ENCODE measurements around the gene HPS4.
"Not testable (repeated sequence)": the region's sequence is repeated elsewhere in the genome, so short reads cannot be mapped to it uniquely, and the experiment has no call there.

Gene HPS4

DNA sequence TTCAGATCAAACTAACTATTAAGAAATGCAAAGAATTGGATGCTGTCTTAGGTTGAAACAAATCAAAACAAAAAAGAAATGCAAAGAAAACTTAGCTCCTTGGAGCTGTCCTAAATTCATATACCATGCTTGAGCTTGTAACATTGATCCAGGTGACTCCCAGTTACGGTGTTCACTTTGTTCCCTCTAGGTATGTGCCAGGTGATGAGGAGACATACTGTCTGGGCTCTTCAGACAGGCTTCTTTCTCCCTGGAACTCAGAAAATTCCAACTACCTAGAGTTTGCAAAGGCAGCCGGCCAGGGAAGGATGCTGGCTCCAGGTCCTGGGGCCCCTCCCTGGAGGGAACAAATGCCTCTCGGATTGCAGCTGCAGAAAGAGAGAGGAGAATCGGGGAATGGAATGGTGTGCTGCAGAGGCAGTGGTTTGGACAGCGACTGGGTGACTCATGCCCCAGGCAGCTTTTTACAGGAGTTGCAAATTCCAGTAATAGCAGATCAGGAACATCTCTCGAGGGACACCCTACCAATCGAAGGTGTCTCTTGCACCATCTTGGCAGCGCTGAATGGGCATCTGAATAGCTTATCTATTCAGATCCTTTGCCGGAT, 66.8 kb downstream of the HPS4 start:
- DNase-seq (ENCODE audit: low spot score in 2 of 2): no peak
- no peaks in the 10 kb centered on the region for H3K4me1 ChIP-seq
- no peaks in the 10 kb centered on the region for H3K36me3 ChIP-seq (replicated peaks)
- peaks cover 64% of the 10 kb centered on the region for H3K27me3 ChIP-seq (ENCODE audit: low read depth)
- no peak overlapping the region for H3K4me3 ChIP-seq
- no peaks in the 10 kb centered on the region for H3K9me3 ChIP-seq
- in situ Hi-C loops (cut with MboI; ENCODE audit: low sequenced_read_pairs): no loop called here

DNA sequence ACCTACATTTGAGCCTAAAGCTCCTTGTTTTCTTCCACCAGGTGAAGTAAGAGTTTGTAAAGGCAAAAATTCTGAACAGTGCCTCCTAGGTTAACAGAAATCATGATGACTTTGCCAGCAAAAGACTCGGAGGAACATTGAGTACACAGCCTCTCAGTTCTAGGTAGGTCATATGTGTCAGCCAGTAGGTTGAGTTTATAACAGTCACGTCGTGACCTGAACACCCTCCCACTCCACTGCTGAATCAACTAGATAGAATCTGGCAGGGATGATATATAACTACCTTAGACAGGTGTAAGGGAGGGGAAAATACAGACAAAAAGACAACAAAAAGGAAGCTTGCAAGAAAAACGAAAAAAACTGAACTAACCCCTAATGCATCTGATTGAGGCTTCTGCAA, 67.3 kb downstream of the HPS4 start:
- no peaks in the 10 kb centered on the region for H3K4me1 ChIP-seq
- H3K4me3 ChIP-seq: no peak overlapping the region
- no peaks in the 10 kb centered on the region for H3K36me3 ChIP-seq (replicated peaks)
- DNase-seq (ENCODE audit: low spot score in 2 of 2): no peak
- in situ Hi-C loops (cut with MboI; ENCODE audit: low sequenced_read_pairs): no loop called here
- H3K27me3 ChIP-seq (ENCODE audit: low read depth): peaks cover 69% of the 10 kb centered on the region
- no peaks in the 10 kb centered on the region for H3K9me3 ChIP-seq

DNA sequence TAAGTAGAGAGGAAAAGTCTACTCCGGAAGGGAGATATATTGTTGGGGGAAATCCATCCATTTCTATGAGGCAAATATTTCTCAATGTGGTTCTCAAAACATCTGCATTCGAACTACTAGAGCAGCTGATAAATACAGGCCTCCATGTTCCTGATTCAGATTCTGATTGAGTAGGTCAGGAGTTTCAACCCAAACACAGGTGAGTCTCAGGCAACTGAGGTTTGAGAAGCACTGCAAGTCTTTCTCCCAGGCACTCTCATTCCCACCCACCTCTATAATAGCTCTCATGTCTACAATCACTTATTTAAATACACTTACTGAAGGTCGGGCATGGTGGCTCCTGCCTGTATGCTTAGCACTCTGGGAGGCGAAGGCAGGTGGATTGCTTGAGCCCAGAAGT, 69.2 kb downstream of the HPS4 start:
- Histone ChIP-seq H3K27me3 (ENCODE audit: low read depth) (peaks cover 64% of the 10 kb centered on the region), H3K4me3 (no peak overlapping the region), H3K36me3 (replicated peaks) (no peaks in the 10 kb centered on the region), H3K4me1 (no peaks in the 10 kb centered on the region), H3K9me3 (no peaks in the 10 kb centered on the region)
- DNase-seq (ENCODE audit: low spot score in 2 of 2): no peak
- in situ Hi-C loops (cut with MboI; ENCODE audit: low sequenced_read_pairs): no loop called here

DNA sequence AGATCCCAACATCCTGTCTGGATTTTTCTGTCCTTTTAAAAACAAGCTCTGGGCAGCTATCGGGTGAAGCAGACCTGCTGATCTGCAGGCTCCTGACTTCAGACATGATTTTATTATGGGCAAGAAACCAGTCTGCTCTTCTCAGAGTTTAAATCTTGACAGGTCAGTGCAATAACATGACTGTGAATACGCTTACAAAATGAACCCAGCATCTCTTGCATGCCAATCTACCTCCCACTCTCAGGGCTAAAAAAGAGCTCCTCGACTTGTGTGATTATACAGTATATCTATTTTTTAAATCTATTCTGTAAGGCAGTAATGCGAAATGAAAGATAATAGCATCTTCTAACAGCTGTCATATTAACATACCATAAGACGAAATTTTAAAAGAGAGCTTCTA, 73.2 kb downstream of the HPS4 start:
- Histone ChIP-seq H3K27me3 (ENCODE audit: low read depth) (peaks cover 46% of the 10 kb centered on the region), H3K4me1 (no peaks in the 10 kb centered on the region), H3K36me3 (replicated peaks) (no peaks in the 10 kb centered on the region), H3K4me3 (no peak overlapping the region), H3K9me3 (no peaks in the 10 kb centered on the region)
- no peak for DNase-seq (ENCODE audit: low spot score in 2 of 2)
- in situ Hi-C loops (cut with MboI; ENCODE audit: low sequenced_read_pairs): no loop called here

DNA sequence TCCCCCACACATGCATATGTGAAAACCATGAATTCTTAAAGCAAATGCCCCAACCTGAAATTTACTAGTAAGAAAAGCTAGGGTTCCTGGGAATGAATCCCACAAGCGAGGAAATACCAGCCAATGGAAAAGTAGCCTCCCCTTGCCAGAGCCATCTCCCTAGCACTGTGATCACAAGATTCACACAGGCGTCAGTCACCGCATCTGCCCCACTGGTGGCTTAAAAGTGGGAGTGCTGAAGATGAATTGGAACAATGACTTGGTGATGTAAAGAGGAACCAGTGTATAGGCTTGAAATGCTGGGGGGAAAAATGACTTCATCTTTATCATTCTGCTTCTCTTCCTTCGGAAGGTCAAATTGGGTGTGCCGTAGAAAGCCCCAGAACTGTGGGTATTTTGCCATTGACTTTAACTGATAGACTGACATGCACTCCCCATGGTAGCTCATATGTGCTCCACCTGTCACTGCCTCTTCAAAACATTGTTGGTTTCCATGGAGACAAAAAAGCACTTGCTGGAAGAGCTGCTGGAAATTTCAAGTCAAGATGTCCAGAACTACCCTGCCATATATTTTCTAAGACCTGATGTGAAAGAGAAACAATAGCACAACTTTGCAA, 73.8 kb downstream of the HPS4 start:
- in situ Hi-C loops (cut with MboI; ENCODE audit: low sequenced_read_pairs): no loop called here
- H3K4me1 ChIP-seq: no peaks in the 10 kb centered on the region
- no peaks in the 10 kb centered on the region for H3K9me3 ChIP-seq
- no peak for DNase-seq (ENCODE audit: low spot score in 2 of 2)
- H3K27me3 ChIP-seq (ENCODE audit: low read depth): peaks cover 45% of the 10 kb centered on the region
- H3K36me3 ChIP-seq (replicated peaks): no peaks in the 10 kb centered on the region
- no peak overlapping the region for H3K4me3 ChIP-seq

DNA sequence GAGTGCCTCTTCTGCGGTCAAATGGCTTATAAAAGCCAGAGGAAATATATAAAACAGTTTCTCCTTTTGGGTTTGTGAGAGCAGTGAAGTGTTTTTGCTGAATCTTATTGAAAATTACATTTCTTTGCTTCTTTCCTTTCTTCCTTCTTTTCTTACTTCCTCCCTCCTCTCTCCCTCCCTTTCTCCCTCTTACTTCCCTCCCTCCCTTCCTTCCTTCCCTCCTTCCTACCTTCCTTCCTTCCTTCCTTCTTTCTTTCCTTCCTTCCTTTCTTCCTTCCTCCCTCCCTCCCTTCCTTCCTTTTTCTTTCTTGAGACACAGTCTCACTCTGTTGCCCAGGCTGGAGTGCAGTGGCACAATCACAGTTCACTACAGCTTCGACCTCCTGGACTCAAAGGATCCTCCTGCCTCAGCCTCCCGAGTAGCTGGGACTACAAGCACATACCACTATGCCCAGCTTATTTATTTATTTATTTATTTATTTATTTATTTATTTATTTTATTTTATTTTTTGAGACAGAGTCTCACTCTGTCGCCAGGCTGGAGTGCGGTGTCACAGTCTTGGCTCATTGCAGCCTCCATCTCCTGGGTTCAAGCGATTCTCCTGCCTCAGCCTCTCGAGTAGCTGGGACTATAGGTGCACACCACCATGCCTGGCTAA, 74.9 kb downstream of the HPS4 start:
- in situ Hi-C loops (cut with MboI; ENCODE audit: low sequenced_read_pairs); DNase-seq (ENCODE audit: low spot score in 2 of 2); H3K36me3 ChIP-seq (replicated peaks); H3K4me1 ChIP-seq; H3K4me3 ChIP-seq; H3K9me3 ChIP-seq: not testable (repeated sequence)
- H3K27me3 ChIP-seq (ENCODE audit: low read depth): peaks cover 47% of the 10 kb centered on the region

DNA sequence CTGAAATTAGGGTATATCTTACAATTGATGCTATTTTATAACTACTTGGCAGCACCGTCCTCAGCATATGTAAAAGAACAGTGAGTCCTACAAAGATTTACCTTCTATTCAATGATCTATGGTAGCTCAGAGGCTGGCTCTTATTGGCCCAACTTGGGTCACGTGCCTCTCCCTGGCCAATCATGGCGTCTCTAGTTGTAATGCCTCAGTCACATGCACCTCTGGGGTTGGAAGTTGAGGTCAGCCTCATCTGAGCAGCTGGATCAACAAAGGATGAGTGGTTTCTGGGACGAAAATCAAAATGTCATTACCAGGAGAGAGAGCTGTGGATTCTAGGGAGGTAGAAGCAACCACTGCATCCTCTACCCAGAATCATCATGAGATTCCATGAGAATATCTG, 77.5 kb downstream of the HPS4 start:
- DNase-seq (ENCODE audit: low spot score in 2 of 2): no peak
- in situ Hi-C loops (cut with MboI; ENCODE audit: low sequenced_read_pairs): no loop called here
- Histone ChIP-seq H3K9me3 (no peaks in the 10 kb centered on the region), H3K36me3 (replicated peaks) (no peaks in the 10 kb centered on the region), H3K4me3 (no peak overlapping the region), H3K4me1 (no peaks in the 10 kb centered on the region), H3K27me3 (ENCODE audit: low read depth) (peaks cover 24% of the 10 kb centered on the region)

DNA sequence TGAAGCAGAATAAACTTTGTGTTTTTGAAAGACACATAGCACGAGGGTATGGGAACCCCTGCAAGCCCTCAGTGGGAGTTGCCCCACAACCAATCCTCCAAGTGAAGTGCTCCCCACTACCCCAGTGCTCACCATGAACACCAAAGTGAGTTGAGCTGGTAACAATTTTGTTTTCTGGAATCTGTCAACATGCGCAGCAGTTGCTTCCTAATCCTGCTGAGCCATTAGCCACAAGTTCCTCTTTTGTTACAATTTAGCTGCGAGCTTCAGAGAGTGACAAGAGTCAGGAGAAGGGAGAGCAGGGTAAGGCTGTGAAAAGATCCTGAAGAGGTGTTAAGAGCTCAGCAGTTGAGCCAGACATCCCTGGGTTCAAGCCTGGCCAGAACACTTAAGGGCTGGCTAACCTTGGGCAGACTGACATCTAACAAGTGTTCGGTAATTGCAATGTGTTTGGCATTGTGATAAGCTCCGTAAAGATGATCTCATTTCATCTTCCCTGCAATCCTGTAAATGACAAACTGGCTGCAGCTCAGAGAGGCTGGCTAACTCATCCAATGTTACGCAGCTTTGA, 78.6 kb downstream of the HPS4 start:
- in situ Hi-C loops (cut with MboI; ENCODE audit: low sequenced_read_pairs): no loop called here
- Histone ChIP-seq H3K27me3 (ENCODE audit: low read depth) (peaks cover 16% of the 10 kb centered on the region), H3K36me3 (replicated peaks) (no peaks in the 10 kb centered on the region), H3K4me1 (no peaks in the 10 kb centered on the region), H3K4me3 (no peak overlapping the region), H3K9me3 (no peaks in the 10 kb centered on the region)
- DNase-seq (ENCODE audit: low spot score in 2 of 2): no peak

DNA sequence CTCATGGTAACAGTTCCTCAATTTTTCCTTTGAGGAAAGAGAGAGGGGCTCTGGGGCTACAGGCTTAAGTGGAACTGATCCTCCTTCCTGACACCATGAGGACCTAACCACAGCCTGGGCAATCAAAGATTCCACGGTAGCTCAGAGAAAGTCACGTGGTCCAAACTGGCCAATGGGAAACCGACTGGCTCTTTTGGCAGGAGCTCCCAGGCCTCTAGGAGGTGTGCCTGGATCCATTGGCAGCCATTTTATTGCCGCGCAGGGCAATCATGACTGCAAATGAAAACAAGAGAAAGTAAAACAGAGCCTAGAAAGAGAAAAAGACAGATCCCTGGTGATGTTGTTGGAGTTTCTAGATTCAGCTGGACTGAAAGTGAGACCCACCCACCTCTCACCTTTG, 81.9 kb downstream of the HPS4 start:
- no peaks in the 10 kb centered on the region for H3K9me3 ChIP-seq
- H3K4me1 ChIP-seq: no peaks in the 10 kb centered on the region
- in situ Hi-C loops (cut with MboI; ENCODE audit: low sequenced_read_pairs): no loop called here
- no peaks in the 10 kb centered on the region for H3K36me3 ChIP-seq (replicated peaks)
- peaks cover 12% of the 10 kb centered on the region; the same call in 1 of the 2 replicates for H3K27me3 ChIP-seq (ENCODE audit: low read depth)
- peak in 1 of 2 experiments; percentile 31 for DNase-seq (ENCODE audit: low spot score in 2 of 2)
- no peak overlapping the region for H3K4me3 ChIP-seq
